ENCODE data around the gene ZFAND2B.

The ZFAND2B gene

GRCh38 chr2:219252084-219252483 lies 45.5 kb downstream of the ZFAND2B start:
- H3K4me3 ChIP-seq (ENCODE audit: insufficient read depth, low read length, poor library complexity, severe bottlenecking): peak overlapping the region; percentile 63

GRCh38 chr2:219252570-219252899 lies 46.0 kb downstream of the ZFAND2B start:
- H3K27me3 ChIP-seq (ENCODE audit: low read length): no peaks in the 10 kb centered on the region
- peak overlapping the region; percentile 63 for H3K4me3 ChIP-seq (ENCODE audit: insufficient read depth, low read length, poor library complexity, severe bottlenecking)
- no peaks in the 10 kb centered on the region for H3K9me3 ChIP-seq (ENCODE audit: insufficient read depth, low read length)
- H3K9me2 ChIP-seq (replicated peaks; ENCODE audit: insufficient read depth, low read length): no peaks in the 10 kb centered on the region
- no peak overlapping the region for H2AFZ ChIP-seq (ENCODE audit: low read depth, low read length, severe bottlenecking)
- H3K36me3 ChIP-seq (ENCODE audit: low read length): no peaks in the 10 kb centered on the region
- H3K79me2 ChIP-seq (ENCODE audit: insufficient read depth, low read length): peaks cover 20% of the 10 kb centered on the region; the same call in 1 of the 2 replicates
- H4K20me1 ChIP-seq (ENCODE audit: low read depth, low read length): no peaks in the 10 kb centered on the region
- H3K27ac ChIP-seq (ENCODE audit: low read depth, low read length): peak overlapping the region; percentile 70
- peaks cover 8% of the 10 kb centered on the region for H3F3A ChIP-seq (ENCODE audit: insufficient read depth)
- TF ChIP-seq EZH2phosphoT487 (conservative IDR thresholded peaks at IDR 0.05; ENCODE audit: low read length): no peak
- TF ChIP-seq CTCF (IDR thresholded peaks at IDR 0.05; ENCODE audit: insufficient read depth, low read length, poor library complexity, severe bottlenecking): no peak
- peak overlapping the region; percentile 70 for H3K4me2 ChIP-seq (ENCODE audit: low read depth, low read length, poor library complexity, severe bottlenecking)
- peak overlapping the region; percentile 72 for H3K9ac ChIP-seq (ENCODE audit: low read length)

More at GRCh38 chr2:219252084-219252483, 45.5 kb downstream of the ZFAND2B start:
- Histone ChIP-seq H3K79me2 (ENCODE audit: insufficient read depth, low read length) (peaks cover 20% of the 10 kb centered on the region; the same call in 1 of the 2 replicates), H3K27ac (ENCODE audit: low read depth, low read length) (peak overlapping the region; percentile 70; the same call in 1 of the 2 replicates), H2AFZ (ENCODE audit: low read depth, low read length, severe bottlenecking) (no peak overlapping the region), H3K27me3 (ENCODE audit: low read length) (no peaks in the 10 kb centered on the region), H3F3A (ENCODE audit: insufficient read depth) (peaks cover 8% of the 10 kb centered on the region), H3K36me3 (ENCODE audit: low read length) (no peaks in the 10 kb centered on the region), H3K4me2 (ENCODE audit: low read depth, low read length, poor library complexity, severe bottlenecking) (peak overlapping the region; percentile 70), H4K20me1 (ENCODE audit: low read depth, low read length) (no peaks in the 10 kb centered on the region), H3K9me3 (ENCODE audit: insufficient read depth, low read length) (no peaks in the 10 kb centered on the region), H3K9me2 (replicated peaks; ENCODE audit: insufficient read depth, low read length) (no peaks in the 10 kb centered on the region), H3K9ac (ENCODE audit: low read length) (peak overlapping the region; percentile 72)
- TF ChIP-seq EZH2phosphoT487 (conservative IDR thresholded peaks at IDR 0.05; ENCODE audit: low read length) (no peak), CTCF (IDR thresholded peaks at IDR 0.05; ENCODE audit: insufficient read depth, low read length, poor library complexity, severe bottlenecking) (no peak)

GRCh38 chr2:219252900-219253752 lies 46.5 kb downstream of the ZFAND2B start, which contains the start of gene TUBA4B:
TUBA4B (plus strand) TSS chr2:219253243; CDS start chr2:219253408, 165 bp downstream.
- H3K27ac ChIP-seq (ENCODE audit: low read depth, low read length): peak within 1 kb of the TSS; percentile 70
- H3K4me3 ChIP-seq (ENCODE audit: insufficient read depth, low read length, poor library complexity, severe bottlenecking): peak within 1 kb of the TSS; percentile 63
- TF ChIP-seq EZH2phosphoT487 (conservative IDR thresholded peaks at IDR 0.05; ENCODE audit: low read length) (no peak), CTCF (IDR thresholded peaks at IDR 0.05; ENCODE audit: insufficient read depth, low read length, poor library complexity, severe bottlenecking) (no peak)
- peaks cover 20% of the 10 kb centered on the region; the same call in 1 of the 2 replicates for H3K79me2 ChIP-seq (ENCODE audit: insufficient read depth, low read length)
- peak within 1 kb of the TSS; percentile 66 for H2AFZ ChIP-seq (ENCODE audit: low read depth, low read length, severe bottlenecking)
- H3K9ac ChIP-seq (ENCODE audit: low read length): peak within 1 kb of the TSS; percentile 72
- H3K36me3 ChIP-seq (ENCODE audit: low read length): no peaks in the 10 kb centered on the region
- H3K27me3 ChIP-seq (ENCODE audit: low read length): no peaks in the 10 kb centered on the region
- H3K9me2 ChIP-seq (replicated peaks; ENCODE audit: insufficient read depth, low read length): no peaks in the 10 kb centered on the region
- H3K9me3 ChIP-seq (ENCODE audit: insufficient read depth, low read length): no peaks in the 10 kb centered on the region
- H4K20me1 ChIP-seq (ENCODE audit: low read depth, low read length): no peaks in the 10 kb centered on the region
- H3K4me2 ChIP-seq (ENCODE audit: low read depth, low read length, poor library complexity, severe bottlenecking): peak within 1 kb of the TSS; percentile 70
- H3F3A ChIP-seq (ENCODE audit: insufficient read depth): peaks cover 8% of the 10 kb centered on the region

Measured in SU-DHL-6 (cell line).